Right ventricle myocardium inferior (tissue), 1 donor: ENCODE results near the gene KIRREL2. TPM values are rescaled to one million over a fixed set of nuclear protein-coding genes. Genes with fewer than 3 reads are reported as not detected.
A peak's percentile ranks its signal among the peaks of the same experiment; 100 is the strongest.
"Not testable (repeated sequence)": the region's sequence is repeated elsewhere in the genome, so short reads cannot be mapped to it uniquely, and the experiment has no call there.

Experiments
- ATAC-seq: fragments of 200-7000 bp; cut with Tn5 transposase; one replicate; pipeline ENCODE4 v1.9.1; 2020; ENCODE audit warnings: mild to moderate bottlenecking, moderate library complexity
- DNase-seq: peaks from one replicate; pipeline ENCODE4 v3.0.0; 2021; ENCODE audit errors: missing footprints
- intact Hi-C: fragments of 100-400 bp; cut with DNase I; formaldehyde crosslinking; loops from one replicate; pipeline ENCODE4 v1.11.0; 2022
- long read RNA-seq: library from polyadenylated mRNA; unstranded; transcript quantifications from one replicate; pipeline ENCODE4 v2.0.0, GENCODE V29; 2021
- total RNA-seq: library from RNA; stranded (reverse); fragmentation: NEBNext Ultra II Directional; extraction: Animal tissue kit (Norgen Biotek cat#: 25700); gene quantifications from one replicate; pipeline ENCODE4 v1.2.1, GENCODE V29; 2021
- donor health status: DM: no; HTN: yes; CAD: no; lungs with severe emphysema.

Gene KIRREL2
- total RNA-seq = not detected
- long read RNA-seq = 0 reads

- DNase-seq (peak; percentile 51), ATAC-seq (no peak)
- intact Hi-C loops = no loop called here
These were observed at the start of gene KIRREL2 for GRCh38 chr19:35856546-35857149. Gene KIRREL2 (plus strand): TSS chr19:35856911. CDS start chr19:35857120, 209 bp downstream.

GRCh38 chr19:35807633-35808032 is 49.1 kb upstream of the KIRREL2 start:
- intact Hi-C loops = no loop called here
- no peak for ATAC-seq
- DNase-seq = no peak

GRCh38 chr19:35811317-35812219 is 45.1 kb upstream of the KIRREL2 start:
- intact Hi-C loops = no loop called here
- DNase-seq (no peak), ATAC-seq (no peak)

GRCh38 chr19:35812220-35813042 is 44.3 kb upstream of the KIRREL2 start, which contains the start of gene PRODH2:
Gene PRODH2 (minus strand): TSS chr19:35812845. CDS start chr19:35812805, 40 bp downstream.
- intact Hi-C loops = no loop called here
- DNase-seq = no peak
- ATAC-seq = no peak

GRCh38 chr19:35813043-35813890 is 43.4 kb upstream of the KIRREL2 start:
- ATAC-seq = no peak
- intact Hi-C loops = no loop called here

GRCh38 chr19:35816262-35816661 is 40.4 kb upstream of the KIRREL2 start:
- ATAC-seq (no peak), DNase-seq (no peak)
- intact Hi-C loops = no loop called here

More at GRCh38 chr19:35813043-35813890, 43.4 kb upstream of the KIRREL2 start:
- no peak for DNase-seq

- ATAC-seq = no peak
- intact Hi-C loops = no loop called here
- DNase-seq = no peak
These were observed 39.9 kb upstream of the KIRREL2 start for GRCh38 chr19:35816846-35817245.

GRCh38 chr19:35818445-35818844 is 38.3 kb upstream of the KIRREL2 start:
- intact Hi-C loops = no loop called here
- ATAC-seq (no peak), DNase-seq (no peak)

GRCh38 chr19:35822579-35822978 is 34.1 kb upstream of the KIRREL2 start:
- DNase-seq (no peak), ATAC-seq (no peak)
- intact Hi-C loops = loop anchor here (5.0 kb wide), 1 partner anchor 130 kb away; no protein-coding TSS in a partner anchor

GRCh38 chr19:35824150-35824549 is 32.6 kb upstream of the KIRREL2 start:
- ATAC-seq (no peak), DNase-seq (no peak)
- intact Hi-C loops = loop anchor here (5.0 kb wide), 1 partner anchor 132 kb away; no protein-coding TSS in a partner anchor

- intact Hi-C loops = no loop called here
- DNase-seq (no peak), ATAC-seq (peak; percentile 57)
These were observed 27.9 kb upstream of the KIRREL2 start for GRCh38 chr19:35828692-35829301.

GRCh38 chr19:35830986-35831385 is 25.7 kb upstream of the KIRREL2 start:
- DNase-seq (no peak), ATAC-seq (no peak)
- intact Hi-C loops = no loop called here

GRCh38 chr19:35832054-35832453 is 24.7 kb upstream of the KIRREL2 start:
- DNase-seq (no peak), ATAC-seq (no peak)
- intact Hi-C loops = no loop called here

GRCh38 chr19:35833972-35834371 is 22.7 kb upstream of the KIRREL2 start:
- DNase-seq (no peak), ATAC-seq (no peak)
- intact Hi-C loops = no loop called here

GRCh38 chr19:35836096-35836495 is 20.6 kb upstream of the KIRREL2 start:
- intact Hi-C loops, DNase-seq, ATAC-seq: not testable (repeated sequence)

- DNase-seq = no peak
- intact Hi-C loops = no loop called here
- no peak for ATAC-seq
These were observed 14.6 kb upstream of the KIRREL2 start for GRCh38 chr19:35841961-35842595.

GRCh38 chr19:35842666-35843272 is 13.9 kb upstream of the KIRREL2 start:
- ATAC-seq (no peak), DNase-seq (no peak)
- intact Hi-C loops = no loop called here
